SU-DHL-6 (cell line): Measurements from ENCODE around the gene ARL15.

ENCODE experiments used
- H2AFZ ChIP-seq: fragments of 200-600 bp; sonication (generic); 2 replicates; pipeline ENCODE4 v1.6.1; 2014; ENCODE audit warnings: low read depth, mild to moderate bottlenecking, moderate library complexity, mixed read lengths, antibody characterized with exemption, low read length; ENCODE audit not compliant: severe bottlenecking
- H3F3A ChIP-seq: fragments of 200-600 bp; shearing (Covaris generic); 2 replicates; pipeline ENCODE4 v1.6.0; 2016; ENCODE audit warnings: antibody characterized with exemption, mild to moderate bottlenecking; ENCODE audit not compliant: insufficient read depth
- H3K27ac ChIP-seq: fragments of 200-600 bp; sonication (generic); 2 replicates; pipeline ENCODE4 v1.5.1; 2016; ENCODE audit warnings: low read depth, mild to moderate bottlenecking, low read length, moderate library complexity, mixed read lengths
- H3K27me3 ChIP-seq: fragments of 200-600 bp; sonication (generic), shearing (Covaris generic); 2 replicates; pipeline ENCODE4 v1.6.0; 2014; ENCODE audit warnings: mild to moderate bottlenecking, low read length
- H3K36me3 ChIP-seq: fragments of 200-600 bp; sonication (generic); 2 replicates; pipeline ENCODE4 v1.6.1; 2014; ENCODE audit warnings: mild to moderate bottlenecking, low read length, mixed read lengths
- H3K4me2 ChIP-seq: fragments of 300-600, 200-600 bp; shearing (Covaris generic), sonication (generic); 2 replicates; pipeline ENCODE4 v1.6.0; 2014; ENCODE audit warnings: low read length, low read depth, mild to moderate bottlenecking; ENCODE audit not compliant: poor library complexity, severe bottlenecking
- H3K4me3 ChIP-seq: fragments of 200-600 bp; sonication (generic); 2 replicates; pipeline ENCODE4 v1.5.1; 2014; ENCODE audit warnings: antibody characterized with exemption, low read length, mild to moderate bottlenecking, mixed read lengths; ENCODE audit not compliant: insufficient read depth, poor library complexity, severe bottlenecking
- H3K79me2 ChIP-seq: fragments of 200-600 bp; sonication (generic); 2 replicates; pipeline ENCODE4 v1.6.1; 2014; ENCODE audit warnings: mild to moderate bottlenecking, low read length, moderate library complexity; ENCODE audit not compliant: insufficient read depth
- H3K9ac ChIP-seq: fragments of 200-600 bp; sonication (generic); 2 replicates; pipeline ENCODE4 v1.7.0; 2014; ENCODE audit warnings: mild to moderate bottlenecking, low read length
- H3K9me2 ChIP-seq: fragments of 200-600 bp; sonication (generic); replicated peaks from 2 replicates; pipeline ENCODE4 v1.6.1; 2014; ENCODE audit warnings: low read length; ENCODE audit not compliant: insufficient read depth
- H3K9me3 ChIP-seq: fragments of 200-600 bp; sonication (generic); 2 replicates; pipeline ENCODE4 v1.6.1; 2014; ENCODE audit warnings: low read length, mixed read lengths; ENCODE audit not compliant: insufficient read depth
- H4K20me1 ChIP-seq: fragments of 200-600 bp; sonication (generic); 2 replicates; pipeline ENCODE4 v1.6.1; 2014; ENCODE audit warnings: low read depth, mild to moderate bottlenecking, antibody characterized with exemption, low read length, moderate library complexity, mixed read lengths
- EZH2phosphoT487 ChIP-seq: fragments of 200-600 bp; sonication (generic), shearing (Covaris generic); conservative IDR thresholded peaks from 2 replicates; pipeline ENCODE4 v1.6.1; 2018; ENCODE audit warnings: mild to moderate bottlenecking, antibody characterized with exemption, low read length, moderate library complexity, mixed read lengths
- TF ChIP-seq, protein P1 (sequence below): fragments of 200-600 bp; sonication (generic); IDR thresholded peaks from one replicate; pipeline ENCODE4 v1.5.1; 2017; ENCODE audit warnings: antibody characterized with exemption, mild to moderate bottlenecking, low read length, moderate library complexity; ENCODE audit not compliant: insufficient read depth, poor library complexity, severe bottlenecking

ARL15 gene

DNA sequence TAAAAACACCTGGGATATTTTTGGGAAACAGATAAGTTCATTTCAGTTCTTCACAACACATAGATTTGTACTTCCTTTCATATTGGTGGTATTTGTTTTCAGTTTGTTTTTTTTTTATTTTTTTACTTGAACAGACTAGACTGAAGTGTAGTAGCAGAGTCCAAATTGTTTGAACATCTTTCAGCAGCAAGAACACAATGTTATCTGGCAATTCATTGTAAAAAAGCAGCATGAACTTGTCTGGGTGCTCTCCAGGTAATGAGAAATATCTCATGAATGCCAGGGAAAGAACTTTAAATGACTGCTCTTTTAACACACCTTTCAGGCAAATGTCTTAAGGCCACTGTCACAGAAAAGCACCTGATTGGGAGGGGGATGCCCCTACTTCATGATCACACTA lies 113.4 kb downstream of the ARL15 start:
- H3K27me3 ChIP-seq = no peaks in the 10 kb centered on the region
- no peaks in the 10 kb centered on the region for H4K20me1 ChIP-seq
- H3F3A ChIP-seq = no peaks in the 10 kb centered on the region
- no peak overlapping the region for H3K4me3 ChIP-seq
- H3K4me2 ChIP-seq = no peak overlapping the region
- H3K36me3 ChIP-seq = no peaks in the 10 kb centered on the region
- TF ChIP-seq EZH2phosphoT487 = no peak
- TF ChIP-seq, protein P1, sequence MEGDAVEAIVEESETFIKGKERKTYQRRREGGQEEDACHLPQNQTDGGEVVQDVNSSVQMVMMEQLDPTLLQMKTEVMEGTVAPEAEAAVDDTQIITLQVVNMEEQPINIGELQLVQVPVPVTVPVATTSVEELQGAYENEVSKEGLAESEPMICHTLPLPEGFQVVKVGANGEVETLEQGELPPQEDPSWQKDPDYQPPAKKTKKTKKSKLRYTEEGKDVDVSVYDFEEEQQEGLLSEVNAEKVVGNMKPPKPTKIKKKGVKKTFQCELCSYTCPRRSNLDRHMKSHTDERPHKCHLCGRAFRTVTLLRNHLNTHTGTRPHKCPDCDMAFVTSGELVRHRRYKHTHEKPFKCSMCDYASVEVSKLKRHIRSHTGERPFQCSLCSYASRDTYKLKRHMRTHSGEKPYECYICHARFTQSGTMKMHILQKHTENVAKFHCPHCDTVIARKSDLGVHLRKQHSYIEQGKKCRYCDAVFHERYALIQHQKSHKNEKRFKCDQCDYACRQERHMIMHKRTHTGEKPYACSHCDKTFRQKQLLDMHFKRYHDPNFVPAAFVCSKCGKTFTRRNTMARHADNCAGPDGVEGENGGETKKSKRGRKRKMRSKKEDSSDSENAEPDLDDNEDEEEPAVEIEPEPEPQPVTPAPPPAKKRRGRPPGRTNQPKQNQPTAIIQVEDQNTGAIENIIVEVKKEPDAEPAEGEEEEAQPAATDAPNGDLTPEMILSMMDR = no peak
- H3K9me2 ChIP-seq = no peaks in the 10 kb centered on the region
- H3K9me3 ChIP-seq = no peaks in the 10 kb centered on the region
- H3K9ac ChIP-seq = no peak overlapping the region
- no peaks in the 10 kb centered on the region for H3K79me2 ChIP-seq
- H2AFZ ChIP-seq = no peak overlapping the region
- H3K27ac ChIP-seq = no peak overlapping the region

DNA sequence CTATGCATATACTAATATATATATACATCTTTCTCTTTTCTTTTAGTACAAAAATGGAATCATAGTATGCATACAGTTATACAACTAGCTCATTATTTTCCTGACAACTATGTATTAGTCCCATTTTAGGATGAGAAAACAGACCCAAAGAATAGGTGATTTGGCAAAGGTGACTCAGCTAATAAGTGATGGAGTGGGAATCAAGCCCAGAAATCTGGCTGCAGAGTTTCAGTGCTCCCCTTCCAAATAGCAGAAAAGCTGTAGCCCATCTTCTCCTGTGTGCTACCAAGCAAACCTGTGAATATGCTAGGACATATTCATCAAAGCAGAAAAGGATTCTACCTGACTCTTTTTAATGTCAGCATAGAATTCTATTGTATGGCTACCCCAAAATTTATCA lies 114.7 kb downstream of the ARL15 start:
- Histone ChIP-seq H4K20me1 (no peaks in the 10 kb centered on the region), H3K4me3 (no peak overlapping the region), H3K79me2 (no peaks in the 10 kb centered on the region), H3K9me3 (no peaks in the 10 kb centered on the region), H3K9me2 (no peaks in the 10 kb centered on the region), H3K9ac (no peak overlapping the region), H3K27ac (no peak overlapping the region), H2AFZ (no peak overlapping the region), H3K36me3 (no peaks in the 10 kb centered on the region), H3K27me3 (no peaks in the 10 kb centered on the region), H3K4me2 (no peak overlapping the region), H3F3A (no peaks in the 10 kb centered on the region)
- TF ChIP-seq, protein P1 = no peak
- TF ChIP-seq EZH2phosphoT487 = no peak

DNA sequence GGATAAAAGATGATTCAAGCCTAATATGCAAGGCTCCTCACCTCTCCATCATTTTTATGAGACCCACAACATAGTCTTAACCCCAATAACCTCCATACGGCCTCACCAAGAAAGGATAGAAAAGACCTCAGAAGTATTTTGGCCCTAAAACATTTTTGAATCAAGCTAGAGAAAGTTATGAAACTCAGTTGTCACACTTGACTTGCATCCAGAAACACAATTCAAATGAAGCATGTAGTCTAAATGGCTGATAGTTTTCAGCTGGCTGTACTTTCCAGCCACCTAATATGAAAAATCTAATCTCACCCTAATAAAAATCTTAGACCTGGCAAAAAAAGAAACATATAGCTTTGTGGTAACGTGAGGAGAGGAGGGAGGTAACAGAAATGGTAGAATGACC lies 116.1 kb downstream of the ARL15 start:
- no peaks in the 10 kb centered on the region for H3F3A ChIP-seq
- no peak overlapping the region for H3K4me3 ChIP-seq
- H4K20me1 ChIP-seq = no peaks in the 10 kb centered on the region
- no peak overlapping the region for H2AFZ ChIP-seq
- TF ChIP-seq EZH2phosphoT487 = no peak
- TF ChIP-seq, protein P1 = no peak
- H3K9me2 ChIP-seq = no peaks in the 10 kb centered on the region
- H3K27me3 ChIP-seq = no peaks in the 10 kb centered on the region
- no peaks in the 10 kb centered on the region for H3K9me3 ChIP-seq
- H3K9ac ChIP-seq = no peak overlapping the region
- H3K79me2 ChIP-seq = no peaks in the 10 kb centered on the region
- H3K4me2 ChIP-seq = peak overlapping the region; percentile 4
- no peaks in the 10 kb centered on the region for H3K36me3 ChIP-seq
- peak overlapping the region; percentile 36 for H3K27ac ChIP-seq
